HuH-7.5 (cell line): ENCODE results near the gene PFDN2.

ENCODE experiments used
- DNase-seq: peaks from one replicate; pipeline ENCODE4 v3.0.0; 2011; ENCODE audit warnings: low spot score

PFDN2 gene

GRCh38 chr1:161099090-161099802 lies 18.6 kb downstream of the PFDN2 start:
- DNase-seq: no peak

- peak; percentile 88 for DNase-seq
These were observed 19.4 kb downstream of the PFDN2 start, which contains the start of gene KLHDC9 for GRCh38 chr1:161098210-161099068. KLHDC9 (plus strand) TSS chr1:161098361; CDS start chr1:161098536, 175 bp downstream.

- DNase-seq: no peak
These were observed 21.3 kb downstream of the PFDN2 start for GRCh38 chr1:161096530-161096929.

- DNase-seq: no peak
These were observed 21.8 kb downstream of the PFDN2 start for GRCh38 chr1:161096015-161096414.

GRCh38 chr1:161095230-161095629 lies 22.6 kb downstream of the PFDN2 start:
- no peak for DNase-seq

GRCh38 chr1:161094481-161094880 lies 23.4 kb downstream of the PFDN2 start:
- no peak for DNase-seq

GRCh38 chr1:161092621-161093028 lies 25.2 kb downstream of the PFDN2 start:
- DNase-seq: no peak

- no peak for DNase-seq
These were observed 25.9 kb downstream of the PFDN2 start for GRCh38 chr1:161091796-161092507.

GRCh38 chr1:161091093-161091492 lies 26.7 kb downstream of the PFDN2 start:
- DNase-seq: no peak

GRCh38 chr1:161090617-161091016 lies 27.2 kb downstream of the PFDN2 start:
- no peak for DNase-seq

GRCh38 chr1:161089938-161090337 lies 27.9 kb downstream of the PFDN2 start:
- no peak for DNase-seq

GRCh38 chr1:161089251-161089924 lies 28.4 kb downstream of the PFDN2 start, which contains the start of gene NECTIN4:
NECTIN4 (minus strand) TSS chr1:161089558; CDS start chr1:161089296, 262 bp downstream.
- no peak for DNase-seq

GRCh38 chr1:161088587-161089110 lies 29.2 kb downstream of the PFDN2 start:
- no peak for DNase-seq

GRCh38 chr1:161086457-161086856 lies 31.4 kb downstream of the PFDN2 start:
- DNase-seq: no peak

GRCh38 chr1:161085165-161085564 lies 32.7 kb downstream of the PFDN2 start:
- no peak for DNase-seq

- DNase-seq: no peak
These were observed 33.2 kb downstream of the PFDN2 start for GRCh38 chr1:161084597-161084988.

- DNase-seq: no peak
These were observed 33.9 kb downstream of the PFDN2 start for GRCh38 chr1:161083748-161084596.

GRCh38 chr1:161082996-161083747 lies 34.7 kb downstream of the PFDN2 start:
- peak; percentile 47 for DNase-seq

GRCh38 chr1:161082483-161082882 lies 35.4 kb downstream of the PFDN2 start:
- no peak for DNase-seq

- DNase-seq: no peak
These were observed 36.3 kb downstream of the PFDN2 start for GRCh38 chr1:161081519-161081918.
